Epithelial cell of esophagus (primary cell): ENCODE measurements around the gene RTTN.
A peak's percentile ranks its signal among the peaks of the same experiment; 100 is the strongest.

Experiments
- DNase-seq: peaks from one replicate; pipeline ENCODE4 v3.0.0; 2010; ENCODE audit warnings: low read depth
- H3K4me3 ChIP-seq: 2 replicates; pipeline ENCODE4 v1.5.1; 2011; ENCODE audit warnings: mild to moderate bottlenecking, low read length, control low read depth
- TF ChIP-seq, protein P1 (sequence below): IDR thresholded peaks from 2 replicates; pipeline ENCODE4 v1.5.1; 2011; ENCODE audit warnings: low read depth, mild to moderate bottlenecking, low read length, control low read depth, inconsistent platforms; ENCODE audit not compliant: insufficient read depth; ENCODE audit errors: missing control alignments

Gene RTTN

DNA sequence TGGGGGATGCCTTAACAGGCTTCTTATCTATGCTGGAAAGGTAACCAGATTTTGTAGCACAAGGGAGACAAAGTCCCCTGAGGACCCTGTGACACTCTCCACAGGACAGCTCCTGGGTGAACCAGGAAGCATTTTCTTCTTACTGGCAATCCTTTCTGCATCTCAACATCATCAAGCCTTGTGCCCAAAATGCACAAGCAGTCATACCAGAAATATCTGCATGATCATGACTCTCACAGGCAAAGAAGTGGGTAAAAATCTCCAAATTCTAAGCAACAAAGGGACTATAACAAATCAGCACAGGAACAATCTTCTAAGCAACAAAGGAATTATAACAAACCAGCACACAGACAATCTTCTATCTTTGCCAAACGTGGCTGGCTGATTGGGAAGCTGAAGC, 158.7 kb downstream of the RTTN start:
- peak; percentile 17 for DNase-seq
- H3K4me3 ChIP-seq, result no peak overlapping the region
- TF ChIP-seq, protein P1, sequence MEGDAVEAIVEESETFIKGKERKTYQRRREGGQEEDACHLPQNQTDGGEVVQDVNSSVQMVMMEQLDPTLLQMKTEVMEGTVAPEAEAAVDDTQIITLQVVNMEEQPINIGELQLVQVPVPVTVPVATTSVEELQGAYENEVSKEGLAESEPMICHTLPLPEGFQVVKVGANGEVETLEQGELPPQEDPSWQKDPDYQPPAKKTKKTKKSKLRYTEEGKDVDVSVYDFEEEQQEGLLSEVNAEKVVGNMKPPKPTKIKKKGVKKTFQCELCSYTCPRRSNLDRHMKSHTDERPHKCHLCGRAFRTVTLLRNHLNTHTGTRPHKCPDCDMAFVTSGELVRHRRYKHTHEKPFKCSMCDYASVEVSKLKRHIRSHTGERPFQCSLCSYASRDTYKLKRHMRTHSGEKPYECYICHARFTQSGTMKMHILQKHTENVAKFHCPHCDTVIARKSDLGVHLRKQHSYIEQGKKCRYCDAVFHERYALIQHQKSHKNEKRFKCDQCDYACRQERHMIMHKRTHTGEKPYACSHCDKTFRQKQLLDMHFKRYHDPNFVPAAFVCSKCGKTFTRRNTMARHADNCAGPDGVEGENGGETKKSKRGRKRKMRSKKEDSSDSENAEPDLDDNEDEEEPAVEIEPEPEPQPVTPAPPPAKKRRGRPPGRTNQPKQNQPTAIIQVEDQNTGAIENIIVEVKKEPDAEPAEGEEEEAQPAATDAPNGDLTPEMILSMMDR, result no peak

DNA sequence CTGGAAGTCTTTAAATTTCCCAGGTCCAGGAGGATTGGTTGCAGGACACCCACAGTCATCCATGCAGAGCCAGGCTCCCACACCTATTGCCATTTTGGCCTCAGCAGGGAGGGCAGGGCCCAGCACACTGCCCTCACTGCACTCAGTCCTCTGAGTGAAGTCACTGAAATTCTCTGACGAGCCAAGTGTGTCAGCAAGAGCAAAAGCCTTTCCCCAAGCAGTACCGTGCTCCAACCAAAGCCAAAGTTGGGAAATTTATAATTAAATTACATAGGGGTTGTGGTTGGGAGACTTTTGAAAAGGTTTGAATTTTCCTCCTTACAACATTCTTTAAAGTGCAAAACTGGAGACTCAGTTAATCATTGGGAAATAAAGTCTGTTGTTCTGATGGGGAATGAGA, 159.3 kb downstream of the RTTN start:
- DNase-seq, result peak; percentile 45
- TF ChIP-seq, protein P1, result no peak
- no peak overlapping the region for H3K4me3 ChIP-seq

DNA sequence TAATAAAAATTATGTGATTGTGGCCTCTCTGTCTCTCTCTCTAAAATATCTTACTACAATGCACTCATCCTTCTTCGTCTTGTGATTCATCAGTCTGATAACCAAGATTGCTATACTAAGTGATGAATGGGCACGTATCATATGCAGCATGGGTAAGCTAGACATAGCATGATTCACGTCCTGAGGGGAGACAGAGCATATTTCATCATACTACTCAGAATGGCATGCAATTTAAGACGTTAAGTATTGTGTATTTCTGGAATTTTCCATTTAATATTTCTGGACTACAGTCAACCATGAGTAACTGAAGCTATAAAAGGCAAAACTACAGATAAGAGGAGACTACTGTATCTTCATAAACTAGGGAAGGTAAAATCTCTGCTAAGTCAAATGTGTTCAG, 160.9 kb downstream of the RTTN start:
- no peak overlapping the region for H3K4me3 ChIP-seq
- peak; percentile 97 for DNase-seq
- TF ChIP-seq, protein P1, result no peak

DNA sequence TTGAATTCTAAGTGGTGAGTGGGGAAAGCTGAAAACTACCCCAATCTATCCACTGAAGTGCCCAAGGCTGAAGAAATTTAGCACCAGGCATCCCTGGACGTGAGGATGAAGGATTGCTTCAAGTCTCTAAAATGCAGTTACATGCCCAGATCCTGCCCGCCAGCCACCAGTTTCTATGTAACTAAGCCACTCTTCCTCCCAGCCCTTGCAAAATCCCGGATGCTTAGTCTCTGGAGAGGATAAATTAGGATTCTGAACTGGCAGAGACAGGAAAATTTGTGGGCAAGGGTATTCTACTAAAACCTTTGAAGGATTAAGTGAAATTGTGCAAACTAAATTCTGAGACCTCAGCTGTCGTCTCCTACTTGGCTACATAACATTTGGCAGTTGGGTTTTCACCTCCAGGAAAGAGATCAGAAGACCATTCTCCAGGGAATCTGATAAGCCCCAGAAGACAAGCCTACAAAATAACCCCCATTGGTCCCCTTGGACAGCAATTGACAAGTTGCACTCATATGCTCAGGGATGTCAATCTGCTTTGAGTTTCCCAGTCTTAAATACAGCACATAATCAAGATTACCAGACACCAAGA, 163.9 kb downstream of the RTTN start:
- no peak for DNase-seq
- H3K4me3 ChIP-seq, result no peak overlapping the region
- TF ChIP-seq, protein P1, result no peak

DNA sequence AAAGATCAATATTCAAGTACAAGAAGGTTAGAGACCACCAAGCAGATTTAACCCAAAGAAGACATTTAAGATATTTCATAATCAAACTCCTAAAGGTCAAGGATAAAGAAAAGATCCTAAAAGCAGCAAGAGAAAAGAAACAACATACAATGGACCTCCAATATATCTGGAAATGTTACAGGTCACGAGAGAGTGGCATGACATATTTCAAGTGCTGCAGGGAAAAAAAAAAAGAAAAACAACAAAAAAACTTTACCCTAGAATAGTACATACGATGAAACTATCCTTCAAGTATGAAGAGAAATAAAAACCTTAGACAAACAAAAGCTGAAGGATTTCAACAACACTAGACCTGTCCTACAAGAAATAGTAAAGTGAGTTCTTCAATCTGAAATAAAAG, 166.3 kb downstream of the RTTN start:
- DNase-seq, result peak; percentile 30
- TF ChIP-seq, protein P1, result no peak
- no peak overlapping the region for H3K4me3 ChIP-seq

DNA sequence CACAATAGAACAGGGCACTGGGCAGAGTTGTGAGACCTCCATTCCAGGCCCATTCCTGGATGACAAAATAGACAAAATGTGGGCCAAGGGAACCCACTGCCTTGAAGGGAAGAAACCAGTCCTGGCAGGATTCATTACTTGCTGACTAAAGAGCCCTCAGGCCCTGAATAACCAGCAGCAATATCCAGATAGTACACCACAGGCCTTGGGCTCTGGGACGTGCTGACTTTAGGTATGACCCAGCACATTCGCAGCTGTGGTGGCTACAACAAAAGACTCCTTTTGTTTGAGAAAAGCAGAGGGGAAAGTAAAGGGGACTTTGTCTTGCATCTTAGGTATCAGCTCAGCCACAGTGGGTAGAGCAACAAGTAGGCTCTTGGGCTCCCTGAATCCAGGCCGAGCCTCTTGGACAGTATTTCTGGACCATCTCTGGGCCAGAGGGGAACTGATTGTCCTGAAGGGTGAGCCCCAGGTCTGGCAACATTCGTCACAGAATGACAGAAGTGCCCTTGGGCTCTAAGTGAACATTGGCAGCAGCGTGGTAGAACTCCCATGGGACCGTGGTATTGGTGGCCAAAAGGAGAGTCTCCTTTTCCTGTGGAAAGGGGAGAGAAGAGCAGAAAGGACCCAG, 167.9 kb downstream of the RTTN start:
- H3K4me3 ChIP-seq, result no peak overlapping the region
- TF ChIP-seq, protein P1, result no peak
- DNase-seq, result peak; percentile 42
